ENCODE data around the gene RAD17.

The RAD17 gene, protein sequence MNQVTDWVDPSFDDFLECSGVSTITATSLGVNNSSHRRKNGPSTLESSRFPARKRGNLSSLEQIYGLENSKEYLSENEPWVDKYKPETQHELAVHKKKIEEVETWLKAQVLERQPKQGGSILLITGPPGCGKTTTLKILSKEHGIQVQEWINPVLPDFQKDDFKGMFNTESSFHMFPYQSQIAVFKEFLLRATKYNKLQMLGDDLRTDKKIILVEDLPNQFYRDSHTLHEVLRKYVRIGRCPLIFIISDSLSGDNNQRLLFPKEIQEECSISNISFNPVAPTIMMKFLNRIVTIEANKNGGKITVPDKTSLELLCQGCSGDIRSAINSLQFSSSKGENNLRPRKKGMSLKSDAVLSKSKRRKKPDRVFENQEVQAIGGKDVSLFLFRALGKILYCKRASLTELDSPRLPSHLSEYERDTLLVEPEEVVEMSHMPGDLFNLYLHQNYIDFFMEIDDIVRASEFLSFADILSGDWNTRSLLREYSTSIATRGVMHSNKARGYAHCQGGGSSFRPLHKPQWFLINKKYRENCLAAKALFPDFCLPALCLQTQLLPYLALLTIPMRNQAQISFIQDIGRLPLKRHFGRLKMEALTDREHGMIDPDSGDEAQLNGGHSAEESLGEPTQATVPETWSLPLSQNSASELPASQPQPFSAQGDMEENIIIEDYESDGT

DNA sequence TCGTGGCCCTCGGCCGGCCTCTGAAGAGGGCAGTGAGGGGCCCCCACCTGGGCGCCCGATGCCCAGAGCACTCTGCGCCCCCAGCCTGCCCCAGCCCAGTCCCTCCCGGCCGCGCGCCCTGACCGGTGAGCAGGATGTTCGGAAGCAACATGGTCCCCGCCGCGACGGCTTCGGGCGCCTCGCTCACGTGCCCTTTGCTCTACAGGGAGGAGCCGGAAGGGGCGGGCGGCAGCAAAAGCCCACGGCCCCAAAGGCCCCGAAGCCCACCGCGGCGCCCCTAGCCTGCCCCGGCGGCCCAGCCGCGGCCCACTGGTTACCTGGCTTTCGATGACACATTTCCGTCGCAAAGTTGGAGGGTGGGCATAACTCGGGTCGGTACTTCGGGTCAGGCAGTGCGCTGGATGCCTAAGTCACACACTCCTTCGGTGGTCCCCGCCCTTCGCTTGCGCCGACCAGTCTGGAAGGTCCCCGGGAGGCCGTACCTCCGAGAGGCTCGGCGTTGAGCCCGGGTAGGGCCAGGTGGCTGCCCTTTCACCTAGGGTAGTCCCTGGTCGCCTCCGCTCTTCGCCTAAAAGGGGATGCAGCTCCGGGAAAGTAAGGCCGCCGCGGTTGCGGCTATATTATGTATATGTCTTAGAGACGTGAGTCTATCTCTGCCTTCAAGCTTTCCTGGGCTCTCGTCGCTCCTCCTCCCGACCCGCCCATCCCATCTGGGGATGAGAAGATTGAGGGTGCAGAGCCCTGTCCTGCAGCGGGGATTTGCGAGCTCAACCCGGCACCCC is at the start of gene RAD17, which contains the start of the genes AK6 and TAF9:
TSS of gene RAD17 (plus strand) at position 479 of the 782 bp plus-strand sequence. CDS start 2,391 bp downstream, outside the sequence.
TSS of gene AK6 (minus strand) at position 181 of the 782 bp plus-strand sequence. CDS start at position 151, 30 bp downstream.
TSS of gene TAF9 (minus strand) at position 181 of the 782 bp plus-strand sequence. CDS start 3,783 bp downstream, outside the sequence.
- TF ChIP-seq CTCF (IDR thresholded peaks at IDR 0.05), result no peak

- TF ChIP-seq CTCF (IDR thresholded peaks at IDR 0.05), result no peak
Observed at GRCh38 chr5:69326365-69326764, 43.3 kb upstream of the RAD17 start.

- TF ChIP-seq CTCF (IDR thresholded peaks at IDR 0.05), result no peak
Observed at GRCh38 chr5:69329905-69330489, 39.6 kb upstream of the RAD17 start.

DNA sequence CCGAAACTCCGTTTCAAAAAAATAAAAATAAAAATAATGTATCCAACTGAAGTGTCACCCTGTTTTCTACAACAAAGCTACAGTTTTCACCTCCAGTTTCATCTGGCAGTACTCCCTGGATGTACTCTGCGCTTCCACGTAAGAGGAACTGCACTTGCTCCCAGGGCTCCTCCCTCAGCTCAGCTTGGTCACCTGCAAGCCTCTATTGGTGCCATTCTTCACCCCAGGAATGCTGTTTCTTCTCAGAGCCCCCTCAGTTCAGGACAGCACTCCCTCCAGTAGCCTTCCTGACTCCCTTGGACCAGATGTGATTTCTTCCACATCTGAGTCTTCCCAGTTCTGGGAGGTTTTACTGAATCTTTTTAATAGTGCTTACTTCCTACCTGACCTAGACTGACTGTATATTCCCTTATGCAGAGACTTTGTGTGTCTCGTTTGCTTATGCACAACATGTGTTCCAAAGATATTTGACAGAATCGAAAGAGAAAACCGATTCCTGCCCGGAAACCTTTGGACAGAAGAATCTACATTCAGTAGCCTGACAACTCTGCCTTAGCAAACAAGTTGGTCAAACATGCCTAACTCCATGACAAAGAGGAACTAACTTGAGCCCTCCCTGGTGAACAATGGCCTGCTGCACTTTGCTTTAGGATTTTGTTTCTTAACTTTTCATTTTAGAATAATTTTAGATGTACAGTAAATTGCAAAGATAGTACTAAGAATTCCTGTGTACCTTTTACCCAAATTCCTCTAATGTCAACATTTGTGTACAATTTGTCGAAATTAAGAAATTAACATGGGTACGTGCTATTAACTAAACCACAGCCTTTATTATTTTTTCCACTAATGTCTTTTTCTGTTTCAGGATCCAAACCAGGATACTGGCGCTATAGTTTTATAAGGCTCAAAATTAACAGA is 37.8 kb upstream of the RAD17 start:
- no peak for TF ChIP-seq CTCF (IDR thresholded peaks at IDR 0.05)

GRCh38 chr5:69334793-69335268 is 34.8 kb upstream of the RAD17 start:
- peak; percentile 77 for TF ChIP-seq CTCF (IDR thresholded peaks at IDR 0.05)

DNA sequence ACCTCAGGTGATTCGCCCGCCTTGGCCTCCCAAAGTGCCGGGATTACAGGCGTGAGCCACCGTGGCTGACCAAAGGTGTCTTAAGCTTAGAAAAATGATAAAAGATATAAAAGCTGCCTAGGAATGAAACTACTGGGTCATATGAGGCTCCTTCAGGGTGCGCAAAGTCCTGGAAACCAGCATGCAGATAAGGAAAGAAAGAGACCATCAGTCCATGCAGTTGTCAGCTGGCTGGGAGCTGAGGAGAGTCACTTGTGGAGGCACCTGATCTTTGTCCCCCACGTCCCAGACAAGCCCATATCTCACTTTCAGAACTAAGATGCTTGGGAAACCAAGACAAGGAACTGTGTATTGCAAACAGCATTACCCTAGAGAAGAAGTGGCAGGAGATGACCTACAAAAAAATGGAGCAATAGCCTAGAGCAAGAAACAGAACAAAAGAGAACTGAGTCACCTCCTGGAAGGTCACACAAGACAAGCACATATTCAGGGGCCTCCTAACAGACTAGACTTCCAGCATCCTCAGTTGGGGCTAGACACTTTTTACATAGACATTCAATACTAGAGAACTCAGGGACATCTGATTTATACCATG is 34.2 kb upstream of the RAD17 start:
- no peak for TF ChIP-seq CTCF (IDR thresholded peaks at IDR 0.05)

Data from LNCAP (cell line).